ENCODE results near the gene FCAMR. TPM values are rescaled to one million over a fixed set of nuclear protein-coding genes. Genes with fewer than 3 reads are reported as not detected.
A peak's percentile ranks its signal among the peaks of the same experiment; 100 is the strongest.

FCAMR gene
- total and polyA plus RNA-seq, 5 experiments from 2014 or later = not detected

- DNase-seq (no peak), ATAC-seq (no peak)
- peaks cover 0 to 14% (median 4%) of the 10 kb centered on the region in 4 donors for H3K4me1 Mint-ChIP-seq
- no peaks in the 10 kb centered on the region for H3K36me3 Mint-ChIP-seq
- H3K4me3 Mint-ChIP-seq = no peak overlapping the region
- POLR2A ChIA-PET = interaction anchor here (0.7 kb wide), 1 partner anchor 15 kb away, joined by 3 read pairs; no protein-coding TSS in a partner anchor
- H3K9me3 Mint-ChIP-seq = no peaks in the 10 kb centered on the region
- H3K27ac Mint-ChIP-seq = peak overlapping the region in 2 of 10 donors; percentile 7 to 27
- H3K27me3 Mint-ChIP-seq = peaks cover 0 to 5% (median 0%) of the 10 kb centered on the region in 5 donors
Measured at GRCh38 chr1:206951318-206952100, 18.8 kb downstream of the FCAMR start.

- H3K27me3 Mint-ChIP-seq = peaks cover 0 to 11% (median 3%) of the 10 kb centered on the region in 5 donors
- H3K4me1 Mint-ChIP-seq = peaks cover 0 to 17% (median 3%) of the 10 kb centered on the region in 4 donors
- no peak overlapping the region for H3K27ac Mint-ChIP-seq
- DNase-seq = no peak
- ATAC-seq = no peak
- no peak overlapping the region for H3K4me3 Mint-ChIP-seq
- POLR2A ChIA-PET = no interaction called here
- H3K9me3 Mint-ChIP-seq = no peaks in the 10 kb centered on the region
- no peaks in the 10 kb centered on the region for H3K36me3 Mint-ChIP-seq
Measured at GRCh38 chr1:206949641-206950040, 20.6 kb downstream of the FCAMR start.

- Mint-ChIP-seq H3K9me3 (no peaks in the 10 kb centered on the region), H3K4me1 (peaks cover 0 to 20% (median 2%) of the 10 kb centered on the region in 4 donors), H3K27ac (peak overlapping the region in 1 of 10 donors; percentile 53), H3K27me3 (peaks cover 0 to 11% (median 3%) of the 10 kb centered on the region in 5 donors), H3K36me3 (no peaks in the 10 kb centered on the region), H3K4me3 (no peak overlapping the region)
- ATAC-seq (no peak), DNase-seq (no peak)
- POLR2A ChIA-PET = no interaction called here
Measured at GRCh38 chr1:206949208-206949607, 21.1 kb downstream of the FCAMR start.

- DNase-seq (no peak), ATAC-seq (no peak)
- H3K4me3 Mint-ChIP-seq = no peak overlapping the region
- peaks cover 0 to 18% (median 2%) of the 10 kb centered on the region in 4 donors for H3K4me1 Mint-ChIP-seq
- POLR2A ChIA-PET = no interaction called here
- peaks cover 0 to 11% (median 3%) of the 10 kb centered on the region in 5 donors for H3K27me3 Mint-ChIP-seq
- no peaks in the 10 kb centered on the region for H3K9me3 Mint-ChIP-seq
- H3K27ac Mint-ChIP-seq = peak overlapping the region in 1 of 10 donors; percentile 44
- H3K36me3 Mint-ChIP-seq = no peaks in the 10 kb centered on the region
Measured at GRCh38 chr1:206947255-206947654, 23.0 kb downstream of the FCAMR start.

- no peak for DNase-seq
- Mint-ChIP-seq H3K36me3 (no peaks in the 10 kb centered on the region), H3K4me1 (peaks cover 0 to 12% (median 2%) of the 10 kb centered on the region in 4 donors), H3K4me3 (no peak within 1 kb of the TSS), H3K27ac (peak within 1 kb of the TSS in 3 of 10 donors; percentile 37 to 67 (median 44)), H3K9me3 (no peaks in the 10 kb centered on the region), H3K27me3 (peaks cover 0 to 11% (median 3%) of the 10 kb centered on the region in 5 donors)
- POLR2A ChIA-PET = interaction anchor here (0.6 to 1.4 kb wide), 2 partner anchors 21 to 316 kb away, joined by 3 to 4 read pairs; no protein-coding TSS in a partner anchor
- no peak for ATAC-seq
Measured at GRCh38 chr1:206946261-206946660, 24.0 kb downstream of the FCAMR start, which contains the start of gene PIGR. PIGR (minus strand) TSS chr1:206946466; CDS start chr1:206940531, 5,935 bp downstream.

GRCh38 chr1:206945779-206946178 is 24.5 kb downstream of the FCAMR start:
- POLR2A ChIA-PET = interaction anchor here (1.4 kb wide), 1 partner anchor 21 kb away, joined by 3 read pairs; no protein-coding TSS in a partner anchor
- no peak overlapping the region for H3K4me3 Mint-ChIP-seq
- H3K27me3 Mint-ChIP-seq = peaks cover 0 to 11% (median 3%) of the 10 kb centered on the region in 5 donors
- H3K4me1 Mint-ChIP-seq = peaks cover 0 to 12% (median 2%) of the 10 kb centered on the region in 4 donors
- H3K9me3 Mint-ChIP-seq = no peaks in the 10 kb centered on the region
- DNase-seq (no peak), ATAC-seq (no peak)
- peak overlapping the region in 1 of 10 donors; percentile 37 for H3K27ac Mint-ChIP-seq
- no peaks in the 10 kb centered on the region for H3K36me3 Mint-ChIP-seq

- DNase-seq (no peak), ATAC-seq (no peak)
- POLR2A ChIA-PET = no interaction called here
- Mint-ChIP-seq H3K36me3 (no peaks in the 10 kb centered on the region), H3K27ac (peak overlapping the region in 1 of 10 donors; percentile 28), H3K4me1 (peaks cover 0 to 12% (median 2%) of the 10 kb centered on the region in 4 donors), H3K4me3 (no peak overlapping the region), H3K27me3 (peaks cover 0 to 11% (median 3%) of the 10 kb centered on the region in 5 donors), H3K9me3 (no peaks in the 10 kb centered on the region)
Measured at GRCh38 chr1:206944703-206945102, 25.6 kb downstream of the FCAMR start.

- H3K36me3 Mint-ChIP-seq = no peaks in the 10 kb centered on the region
- no peaks in the 10 kb centered on the region for H3K9me3 Mint-ChIP-seq
- no peak overlapping the region for H3K4me3 Mint-ChIP-seq
- peaks cover 0 to 7% (median under 1%) of the 10 kb centered on the region in 4 donors for H3K4me1 Mint-ChIP-seq
- POLR2A ChIA-PET = no interaction called here
- H3K27ac Mint-ChIP-seq = no peak overlapping the region
- DNase-seq (no peak), ATAC-seq (no peak)
- peaks cover 0 to 11% (median 3%) of the 10 kb centered on the region in 5 donors for H3K27me3 Mint-ChIP-seq
Measured at GRCh38 chr1:206941766-206942418, 28.4 kb downstream of the FCAMR start.

GRCh38 chr1:206940588-206940936 is 29.7 kb downstream of the FCAMR start:
- POLR2A ChIA-PET = interaction anchor here (2.1 kb wide), 1 partner anchor 34 kb away, joined by 5 read pairs; no protein-coding TSS in a partner anchor
- DNase-seq = no peak
- H3K4me1 Mint-ChIP-seq = peaks cover 0 to 7% (median 0%) of the 10 kb centered on the region in 4 donors
- no peak overlapping the region for H3K27ac Mint-ChIP-seq
- no peak overlapping the region for H3K4me3 Mint-ChIP-seq
- ATAC-seq = no peak
- peaks cover 0 to 3% (median 0%) of the 10 kb centered on the region in 5 donors for H3K27me3 Mint-ChIP-seq
- H3K9me3 Mint-ChIP-seq = no peaks in the 10 kb centered on the region
- no peaks in the 10 kb centered on the region for H3K36me3 Mint-ChIP-seq

GRCh38 chr1:206939841-206940587 is 30.2 kb downstream of the FCAMR start:
- DNase-seq (no peak), ATAC-seq (no peak)
- H3K27ac Mint-ChIP-seq = no peak overlapping the region
- peaks cover 0 to 7% (median 0%) of the 10 kb centered on the region in 4 donors for H3K4me1 Mint-ChIP-seq
- H3K27me3 Mint-ChIP-seq = peaks cover 0 to 3% (median 0%) of the 10 kb centered on the region in 5 donors
- H3K36me3 Mint-ChIP-seq = no peaks in the 10 kb centered on the region
- H3K9me3 Mint-ChIP-seq = no peaks in the 10 kb centered on the region
- POLR2A ChIA-PET = interaction anchor here (1.3 to 2.1 kb wide), 2 partner anchors 27 to 33 kb away, joined by 4 to 5 read pairs; no protein-coding TSS in a partner anchor
- no peak overlapping the region for H3K4me3 Mint-ChIP-seq

GRCh38 chr1:206939131-206939530 is 31.1 kb downstream of the FCAMR start:
- H3K4me3 Mint-ChIP-seq = no peak overlapping the region
- no peaks in the 10 kb centered on the region for H3K36me3 Mint-ChIP-seq
- no peaks in the 10 kb centered on the region for H3K9me3 Mint-ChIP-seq
- no peak overlapping the region for H3K27ac Mint-ChIP-seq
- H3K4me1 Mint-ChIP-seq = no peaks in the 10 kb centered on the region
- DNase-seq (no peak), ATAC-seq (no peak)
- no peaks in the 10 kb centered on the region for H3K27me3 Mint-ChIP-seq
- POLR2A ChIA-PET = interaction anchor here (0.8 to 2.1 kb wide), 3 partner anchors 10 to 33 kb away, joined by 4 to 6 read pairs (median 5); no protein-coding TSS in a partner anchor

GRCh38 chr1:206937425-206937824 is 32.8 kb downstream of the FCAMR start:
- no peak for ATAC-seq
- no peaks in the 10 kb centered on the region for H3K36me3 Mint-ChIP-seq
- H3K9me3 Mint-ChIP-seq = no peaks in the 10 kb centered on the region
- peaks cover 5 to 12% (median 11%) of the 10 kb centered on the region in 4 donors for H3K4me1 Mint-ChIP-seq
- POLR2A ChIA-PET = interaction anchor here (0.7 to 13.2 kb wide), 2 partner anchors 15 to 20 kb away, joined by 3 to 407 read pairs; partner anchors contain the start of gene FCMR
- peak overlapping the region in 2 of 10 donors; percentile 24 to 32 for H3K27ac Mint-ChIP-seq
- DNase-seq = no peak
- no peaks in the 10 kb centered on the region for H3K27me3 Mint-ChIP-seq
- H3K4me3 Mint-ChIP-seq = no peak overlapping the region

Measured in naive thymus-derived CD8-positive, alpha-beta T cell (primary cell).